ENCODE measurements around the gene MARK2.
"Not testable (repeated sequence)": the region's sequence is repeated elsewhere in the genome, so short reads cannot be mapped to it uniquely, and the experiment has no call there.

The MARK2 gene

DNA sequence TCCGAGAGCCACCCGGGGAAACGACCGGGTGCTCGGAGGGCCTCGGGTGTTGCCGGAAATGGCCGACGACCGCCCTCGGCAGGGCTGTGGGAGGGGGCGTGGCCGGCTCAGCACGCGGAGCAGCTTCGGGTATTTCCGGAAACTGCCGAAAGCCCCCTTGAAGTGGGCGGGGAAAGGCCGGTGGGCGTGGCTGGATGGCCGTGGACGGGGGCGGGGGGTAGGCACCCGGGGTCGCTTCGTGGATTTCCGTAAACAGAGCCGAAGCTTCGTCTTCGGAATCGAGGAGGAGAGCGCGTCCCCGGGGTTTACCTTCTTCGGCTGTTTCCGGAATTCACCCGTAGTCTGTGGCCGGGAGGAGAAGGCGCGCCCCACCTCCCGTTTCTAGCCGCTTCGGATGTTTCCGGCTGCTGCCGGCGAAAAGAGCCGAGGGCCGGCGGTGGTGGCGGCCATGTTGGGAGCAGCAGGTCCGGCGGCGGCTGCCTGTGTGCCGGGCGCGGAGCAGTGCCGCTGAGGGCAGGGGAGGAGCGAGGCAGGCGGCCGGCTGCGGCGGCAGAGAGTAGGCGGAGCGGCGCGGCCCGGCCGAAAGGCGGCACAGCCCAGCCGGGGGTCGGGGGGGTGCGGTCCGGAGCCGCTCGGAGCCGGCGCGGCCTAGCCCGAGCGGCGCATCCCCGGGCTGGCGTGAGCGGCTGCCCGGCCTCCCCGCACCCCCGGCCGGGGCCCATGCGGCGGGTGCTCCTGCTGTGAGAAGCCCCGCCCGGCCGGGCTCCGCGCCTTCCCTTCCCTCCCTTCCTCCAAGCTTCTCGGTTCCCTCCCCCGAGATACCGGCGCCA is at the start of gene MARK2:
TSS of gene MARK2 (plus strand) at position 433 of the 830 bp plus-strand sequence. CDS start at position 830, 397 bp downstream.
- DNase-seq: peak; percentile 98 to 100 (median 99)

DNA sequence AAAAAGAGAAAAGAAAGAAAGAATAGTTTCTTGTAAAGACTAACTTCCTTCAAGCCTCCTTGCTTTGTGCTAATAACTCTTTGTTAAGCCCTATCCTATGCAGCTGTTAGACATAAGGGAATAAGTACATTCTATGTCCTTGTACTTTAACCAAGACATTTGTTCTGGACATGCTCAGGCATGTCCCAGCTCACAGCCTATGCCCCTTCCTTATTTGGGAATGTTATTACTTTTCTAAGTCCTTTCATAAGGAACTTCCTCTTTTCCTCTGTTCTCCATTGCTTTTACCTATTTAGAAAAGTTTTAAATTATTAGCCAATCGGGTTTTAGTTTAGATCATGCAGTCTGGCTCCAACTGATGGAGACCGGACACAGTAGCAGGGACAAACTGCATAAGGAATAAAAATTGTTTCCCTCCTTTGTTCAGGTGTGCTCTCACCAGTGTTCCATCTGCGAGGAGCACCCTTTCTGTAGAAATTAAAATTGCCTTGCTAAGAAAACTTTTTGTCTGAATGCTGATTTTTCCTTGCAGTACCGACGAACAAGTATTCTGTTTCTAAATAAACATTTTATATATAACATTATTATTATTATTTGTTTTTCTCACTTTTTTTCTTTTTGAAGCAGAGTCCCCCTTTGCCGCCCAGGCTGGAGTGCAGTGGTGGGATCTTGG is 47.3 kb upstream of the MARK2 start:
- no peak for DNase-seq

DNA sequence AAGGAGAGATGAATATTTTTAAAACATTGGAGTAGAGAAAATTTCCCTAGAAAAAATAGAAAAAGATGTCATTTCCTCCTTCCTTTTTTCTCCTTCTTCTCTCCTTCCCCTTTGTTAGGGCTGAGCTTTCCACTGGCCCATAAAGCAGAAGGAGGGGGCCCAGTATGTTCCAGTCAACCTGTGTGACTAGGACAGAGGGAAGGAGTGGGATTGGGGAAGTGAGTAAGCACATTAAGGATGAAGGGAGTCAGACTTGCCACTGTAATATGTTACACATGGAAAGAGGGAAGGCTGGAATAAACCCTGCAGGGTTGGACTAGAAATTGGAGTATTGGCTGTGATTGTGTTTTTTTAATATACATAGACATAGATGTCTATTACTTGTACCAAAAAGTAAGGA is 45.7 kb upstream of the MARK2 start:
- DNase-seq: no peak

DNA sequence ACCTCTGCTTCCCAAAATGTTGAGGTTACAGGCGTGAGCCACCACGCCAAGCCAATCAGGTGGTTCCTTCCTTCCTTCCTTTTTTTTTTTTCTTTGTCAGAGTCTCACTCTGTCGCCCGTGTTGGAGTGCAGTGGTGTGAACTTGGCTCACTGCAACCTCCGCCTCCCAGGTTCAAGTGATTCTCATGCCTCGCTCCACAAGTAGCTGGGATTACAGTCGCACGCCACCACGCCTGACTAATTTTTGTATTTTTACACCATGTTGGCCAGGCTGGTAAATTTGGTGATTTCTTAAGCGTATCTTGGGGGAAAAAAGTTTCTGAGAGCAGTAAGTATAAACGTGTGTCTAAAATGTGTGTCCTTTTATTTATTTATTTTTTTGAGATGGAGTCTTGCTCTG is 43.8 kb upstream of the MARK2 start:
- no peak for DNase-seq

DNA sequence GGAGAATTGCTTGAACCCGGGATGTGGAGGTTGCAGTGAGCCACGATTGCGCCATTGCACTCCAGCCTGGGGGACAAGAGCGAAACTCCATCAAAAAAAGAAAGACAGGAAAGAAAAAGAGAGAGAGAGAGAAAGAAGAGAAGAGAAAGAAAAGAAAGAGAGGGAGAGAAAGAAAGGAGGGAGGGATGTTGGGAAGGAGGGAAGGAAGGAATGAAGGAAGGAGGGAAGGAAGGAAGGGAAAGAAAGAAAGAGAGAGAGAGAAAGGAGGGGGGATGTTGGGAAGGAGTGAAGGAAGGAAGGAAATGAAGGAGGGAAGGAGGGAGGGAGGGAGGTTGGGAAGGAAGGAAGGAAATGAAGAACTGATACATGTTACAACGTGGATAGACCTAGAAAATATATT is 38.0 kb upstream of the MARK2 start:
- no peak for DNase-seq

DNA sequence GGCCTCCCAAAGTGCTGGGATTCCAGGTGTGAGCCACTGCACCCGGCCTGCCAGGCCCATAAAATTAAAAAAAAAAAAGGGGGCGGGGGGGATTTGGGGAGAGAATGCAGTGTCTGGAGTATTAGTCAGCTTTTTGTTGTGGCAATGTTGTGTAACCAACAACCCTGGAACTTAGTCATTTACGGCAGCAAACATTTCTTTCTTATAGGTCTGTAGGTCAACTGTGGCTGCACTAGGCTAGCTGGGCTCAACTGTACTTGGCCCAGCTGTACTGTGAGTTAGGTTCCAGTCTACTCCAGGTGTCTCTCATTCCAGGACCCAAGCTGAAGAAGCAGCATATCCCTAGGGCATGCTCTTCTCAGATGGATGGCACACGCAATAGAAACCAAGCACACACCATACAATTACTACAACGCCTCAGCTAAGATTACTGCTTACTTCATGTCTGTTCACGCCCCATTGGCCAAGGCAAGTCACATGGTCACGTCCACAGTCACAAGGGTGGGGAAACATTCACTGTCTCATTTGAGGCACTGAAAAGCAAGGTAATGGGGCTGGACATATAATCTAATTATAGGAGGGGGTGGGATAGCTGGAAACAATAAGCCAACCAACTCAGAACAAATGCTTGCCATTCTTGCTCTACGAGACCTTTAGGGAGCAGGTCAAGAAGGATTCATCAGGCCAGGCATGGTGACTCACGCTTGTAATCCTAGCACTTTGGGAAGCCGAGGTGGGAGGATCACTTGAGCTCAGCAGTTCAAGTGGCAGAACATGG is 36.1 kb upstream of the MARK2 start:
- DNase-seq: no peak

DNA sequence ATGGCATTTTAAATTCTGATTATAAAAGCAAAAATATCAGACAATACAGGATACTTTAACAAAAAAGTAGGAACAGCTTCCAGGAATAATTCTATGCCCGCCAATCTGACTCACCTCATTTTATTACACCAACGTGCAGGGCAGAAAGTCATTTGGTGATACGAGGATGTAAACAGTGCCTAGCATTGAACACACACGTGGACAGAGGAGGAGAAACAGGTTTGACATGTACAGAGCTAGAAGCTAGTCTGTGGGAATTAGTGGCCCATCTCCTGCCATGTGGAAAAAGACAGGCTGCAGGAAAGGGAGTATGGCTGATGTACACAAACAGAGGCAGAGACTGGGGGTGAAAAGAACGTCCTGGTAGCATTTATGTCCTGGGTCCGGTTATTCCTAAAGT is 34.7 kb upstream of the MARK2 start:
- DNase-seq: no peak

DNA sequence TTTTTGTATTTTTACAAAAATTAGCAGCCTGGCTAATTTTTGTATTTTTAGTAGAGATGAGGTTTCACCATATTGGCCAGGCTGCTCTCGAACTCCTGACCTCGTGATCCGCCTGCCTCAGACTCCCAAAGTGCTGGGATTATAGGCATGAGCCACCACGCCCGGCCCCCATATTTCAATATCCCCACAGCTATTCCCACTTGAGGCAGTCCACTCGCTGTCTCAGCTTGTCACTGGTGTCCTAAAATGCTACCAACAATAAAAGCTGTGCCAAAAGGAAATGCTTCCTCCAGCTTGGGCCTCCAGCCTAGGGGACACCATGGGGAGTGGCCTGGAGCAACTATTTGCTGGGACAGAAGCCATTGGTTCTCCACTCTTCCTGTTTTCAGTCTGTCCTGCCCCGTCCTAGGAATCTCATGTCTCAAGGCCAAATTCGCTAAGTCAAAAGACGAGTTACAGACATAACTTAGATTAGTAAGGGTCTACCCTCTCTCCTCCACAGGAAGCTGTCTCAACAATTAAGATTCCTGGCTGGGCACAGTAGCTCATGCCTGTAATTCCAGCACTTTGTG is 33.0 kb upstream of the MARK2 start:
- DNase-seq: no peak

DNA sequence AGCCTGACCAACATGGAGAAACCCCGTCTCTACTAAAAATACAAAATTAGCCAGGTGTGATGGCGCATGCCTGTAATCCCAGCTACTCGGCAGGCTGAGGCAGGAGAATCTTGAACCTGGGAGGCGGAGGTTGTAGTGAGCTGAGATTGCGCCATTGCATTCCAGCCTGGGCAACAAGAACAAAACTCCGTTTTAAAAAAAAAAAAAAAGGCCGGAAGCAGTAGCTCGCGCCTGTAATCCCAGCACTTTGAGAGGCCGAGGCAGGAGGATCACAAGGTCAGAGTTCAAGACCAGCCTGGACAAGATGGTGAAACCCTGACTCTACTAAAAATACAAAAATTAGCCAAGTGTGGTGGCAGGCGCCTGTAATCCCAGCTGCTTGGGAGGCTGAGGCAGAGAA is 28.5 kb upstream of the MARK2 start:
- not testable (repeated sequence) for DNase-seq

DNA sequence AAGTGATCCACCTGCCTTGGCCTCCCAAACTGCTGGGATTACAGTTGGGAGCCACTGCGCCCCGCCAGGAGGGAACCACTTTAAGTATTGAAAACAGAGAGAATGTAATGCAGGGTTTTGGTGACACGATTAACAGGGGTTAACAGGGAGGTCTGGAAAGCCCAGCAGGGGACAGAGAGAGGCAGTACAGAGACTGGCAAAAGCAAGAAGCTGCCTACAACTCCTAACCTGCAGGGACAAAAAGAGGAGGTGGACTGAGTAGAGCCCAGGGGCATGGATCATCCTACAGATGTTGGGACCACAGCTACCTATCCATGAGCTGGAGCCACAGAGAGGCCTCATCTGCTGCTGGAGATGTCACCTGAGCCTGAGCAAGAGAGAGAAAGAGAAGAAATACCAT is 27.4 kb upstream of the MARK2 start:
- no peak for DNase-seq

DNA sequence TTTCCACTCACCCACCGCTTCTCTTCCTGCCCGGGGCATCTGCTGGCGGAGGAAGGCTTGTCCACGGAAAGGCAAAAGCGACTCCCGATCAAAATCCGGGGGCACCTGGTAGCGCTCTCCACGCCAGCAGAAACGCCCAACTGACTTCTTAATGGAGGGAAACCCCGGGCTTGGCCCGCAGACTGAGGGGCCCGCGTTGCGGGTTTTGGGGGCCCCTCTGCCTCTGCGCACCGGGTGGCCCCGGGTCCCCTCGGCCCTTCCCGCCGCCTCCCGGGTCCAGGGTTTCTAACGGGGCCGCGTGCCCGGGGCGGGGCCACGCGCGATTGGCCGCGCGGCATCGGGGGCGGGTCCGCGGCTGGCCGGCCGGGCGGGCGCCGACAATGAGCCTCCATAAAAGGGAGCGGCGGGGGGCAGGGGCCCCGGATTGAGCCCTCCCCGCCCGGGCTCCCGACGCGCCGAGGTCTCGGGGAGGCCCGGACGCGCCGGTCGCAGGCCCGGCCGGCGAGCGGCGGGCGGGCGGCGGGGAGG is 25.8 kb upstream of the MARK2 start, which contains the start of gene SPINDOC:
TSS of gene SPINDOC (plus strand) at position 422 of the 528 bp plus-strand sequence. CDS start 231 bp downstream, outside the sequence.
- DNase-seq: peak in 5 of 6 experiments; percentile 25 to 54 (median 39)

DNA sequence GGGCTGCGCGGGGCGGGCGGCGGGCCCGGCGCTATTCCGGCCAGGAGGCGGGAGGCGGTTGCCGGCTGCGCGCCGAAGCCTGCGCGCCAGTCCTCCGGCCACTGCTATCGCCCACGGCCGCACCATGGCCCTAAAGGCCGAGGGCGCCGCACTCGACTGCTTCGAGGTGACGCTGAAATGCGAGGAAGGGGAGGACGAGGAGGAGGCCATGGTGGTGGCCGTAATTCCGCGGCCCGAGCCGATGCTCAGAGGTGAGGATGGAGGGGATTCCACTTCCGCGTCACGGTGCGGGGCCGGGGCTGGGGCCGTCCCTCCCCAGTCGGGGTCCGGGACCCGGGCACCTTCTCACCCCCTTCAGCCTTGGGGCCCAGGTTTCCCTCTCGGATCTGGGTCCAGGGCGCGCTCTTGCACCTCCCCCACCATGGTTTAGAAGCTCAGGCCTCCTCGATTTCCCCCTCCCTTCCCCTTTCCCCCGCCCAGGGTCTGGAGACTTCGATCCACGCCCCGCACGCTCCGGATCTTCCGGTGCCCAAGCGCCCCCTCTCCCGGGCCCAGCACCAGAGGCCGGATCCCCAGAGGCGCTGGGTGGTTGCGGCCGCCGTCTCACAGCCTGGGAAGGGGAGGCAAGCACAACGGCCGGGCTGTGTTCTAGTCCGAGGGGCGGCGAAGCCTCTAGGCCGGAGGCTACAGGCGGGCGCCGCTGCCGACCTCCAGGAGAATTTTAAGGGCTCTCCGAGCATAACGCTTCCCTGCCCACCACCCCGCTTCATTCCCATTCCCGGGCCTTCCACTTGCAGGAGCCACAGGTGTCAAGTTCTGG is 25.1 kb upstream of the MARK2 start:
- DNase-seq: peak in 2 of 6 experiments; percentile 15 to 28

DNA sequence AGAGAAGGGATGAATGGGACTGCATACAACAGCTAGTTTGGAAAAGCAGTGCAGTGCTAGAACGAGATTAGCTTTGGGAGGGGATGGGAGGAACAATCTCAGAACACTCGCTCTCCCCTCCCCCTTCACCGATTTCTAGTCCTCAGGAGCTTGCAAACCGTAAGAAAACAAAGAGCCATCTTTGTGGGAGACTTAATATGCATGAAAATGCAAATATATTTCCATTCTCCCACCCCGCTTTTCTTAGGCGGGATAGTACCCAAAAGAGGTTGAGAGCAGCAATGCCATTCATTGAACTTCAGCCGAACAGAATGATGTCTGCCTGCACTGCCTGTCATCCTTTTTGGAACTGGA is 24.6 kb upstream of the MARK2 start:
- DNase-seq: no peak

DNA sequence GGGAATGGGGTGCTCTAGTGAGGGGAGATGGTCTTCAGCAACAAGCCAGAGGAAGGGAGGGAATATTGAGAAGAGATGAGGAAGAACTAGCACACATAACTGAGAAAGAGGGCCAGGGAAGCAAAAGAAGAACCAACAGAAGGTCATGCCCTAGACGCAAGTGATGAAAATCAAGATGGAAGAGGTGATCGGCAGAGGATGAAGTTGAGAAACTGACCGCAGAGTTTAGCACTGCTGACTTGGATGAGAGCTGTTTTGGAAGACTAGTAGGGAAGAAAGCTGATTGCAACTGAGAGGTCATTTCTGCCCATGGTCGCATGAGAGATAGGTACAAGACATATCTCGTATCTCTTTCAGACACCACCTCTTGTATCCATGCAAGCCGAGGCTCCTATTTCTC is 22.7 kb upstream of the MARK2 start:
- DNase-seq: no peak

DNA sequence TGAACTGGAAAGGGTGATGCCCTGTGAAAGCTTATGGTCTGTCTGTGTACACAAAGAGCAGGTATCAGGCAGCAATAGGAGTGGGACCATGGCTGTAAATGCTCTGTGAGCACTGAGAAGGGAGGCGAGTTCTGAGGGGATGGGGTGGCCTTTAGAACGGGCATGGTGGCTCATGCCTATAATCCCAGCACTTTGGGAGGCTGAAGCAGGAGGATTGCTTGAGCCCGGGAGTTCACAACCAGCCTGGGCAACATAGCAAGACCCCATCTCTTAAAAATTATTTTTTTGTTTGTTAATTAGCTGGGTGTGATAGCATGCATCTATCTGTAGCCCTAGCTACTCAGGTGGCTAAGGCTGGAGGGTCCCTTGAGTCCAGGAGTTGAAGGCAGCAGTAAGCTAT is 22.2 kb upstream of the MARK2 start:
- DNase-seq: no peak

DNA sequence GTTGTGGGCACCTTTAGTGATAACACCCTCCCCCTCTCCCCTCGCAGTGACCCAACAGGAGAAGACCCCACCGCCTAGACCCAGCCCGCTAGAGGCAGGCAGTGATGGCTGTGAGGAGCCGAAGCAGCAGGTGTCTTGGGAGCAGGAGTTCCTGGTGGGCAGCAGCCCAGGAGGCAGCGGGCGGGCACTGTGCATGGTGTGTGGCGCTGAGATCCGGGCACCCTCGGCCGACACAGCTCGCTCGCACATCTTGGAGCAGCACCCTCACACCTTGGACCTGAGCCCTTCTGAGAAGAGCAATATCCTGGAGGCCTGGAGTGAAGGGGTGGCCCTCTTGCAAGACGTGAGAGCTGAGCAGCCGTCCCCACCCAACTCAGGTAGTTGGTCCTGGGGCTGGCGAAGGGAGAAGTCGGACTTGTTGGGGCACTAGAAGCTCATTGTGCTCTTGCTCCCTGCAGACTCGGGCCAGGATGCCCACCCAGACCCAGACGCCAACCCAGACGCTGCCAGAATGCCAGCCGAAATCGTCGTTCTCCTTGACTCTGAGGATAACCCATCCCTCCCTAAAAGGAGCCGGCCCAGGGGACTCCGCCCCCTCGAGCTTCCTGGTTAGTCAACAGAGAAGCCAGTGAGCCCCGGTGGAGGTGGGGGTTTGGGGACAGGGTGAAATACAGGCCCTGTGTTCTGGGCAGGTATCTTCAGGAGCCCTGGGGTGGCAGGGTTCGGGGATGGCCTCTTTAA is 21.0 kb upstream of the MARK2 start:
- DNase-seq: no peak

DNA sequence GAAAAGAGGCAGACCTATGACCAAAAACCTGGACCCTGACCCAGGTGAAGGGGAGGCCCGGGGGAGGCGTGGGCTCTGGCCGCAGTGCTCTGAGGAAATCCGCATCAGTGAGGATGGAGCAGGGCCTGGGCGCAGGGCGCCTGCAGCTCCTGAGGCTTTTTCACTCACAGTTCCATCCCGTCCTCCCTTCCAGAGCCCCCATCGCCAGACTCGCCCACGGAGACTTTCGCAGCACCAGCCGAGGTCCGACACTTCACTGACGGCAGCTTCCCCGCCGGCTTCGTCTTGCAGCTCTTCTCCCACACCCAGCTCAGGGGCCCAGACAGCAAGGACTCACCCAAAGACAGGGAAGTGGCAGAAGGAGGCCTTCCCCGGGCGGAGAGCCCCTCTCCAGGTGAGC is 20.3 kb upstream of the MARK2 start:
- DNase-seq: no peak

DNA sequence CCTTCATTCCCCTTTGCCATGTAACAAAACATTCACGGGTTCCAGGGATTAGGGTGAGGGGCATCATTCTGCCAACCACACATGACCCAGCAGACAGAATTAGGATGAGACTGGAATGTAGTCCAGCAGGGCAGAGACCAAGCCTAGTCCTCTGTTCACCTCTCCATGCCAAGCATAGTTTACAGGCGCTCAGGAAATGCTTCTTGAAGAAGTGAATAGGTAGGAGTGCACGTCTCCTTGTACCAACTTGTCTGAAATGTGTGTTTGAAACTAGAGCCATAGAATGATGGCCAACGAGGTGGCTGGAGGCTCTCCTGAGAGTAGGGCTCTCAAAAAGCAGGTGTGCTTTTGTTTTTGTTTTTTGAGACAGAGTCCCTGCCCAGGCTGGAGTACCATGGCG is 17.5 kb upstream of the MARK2 start:
- DNase-seq: no peak

DNA sequence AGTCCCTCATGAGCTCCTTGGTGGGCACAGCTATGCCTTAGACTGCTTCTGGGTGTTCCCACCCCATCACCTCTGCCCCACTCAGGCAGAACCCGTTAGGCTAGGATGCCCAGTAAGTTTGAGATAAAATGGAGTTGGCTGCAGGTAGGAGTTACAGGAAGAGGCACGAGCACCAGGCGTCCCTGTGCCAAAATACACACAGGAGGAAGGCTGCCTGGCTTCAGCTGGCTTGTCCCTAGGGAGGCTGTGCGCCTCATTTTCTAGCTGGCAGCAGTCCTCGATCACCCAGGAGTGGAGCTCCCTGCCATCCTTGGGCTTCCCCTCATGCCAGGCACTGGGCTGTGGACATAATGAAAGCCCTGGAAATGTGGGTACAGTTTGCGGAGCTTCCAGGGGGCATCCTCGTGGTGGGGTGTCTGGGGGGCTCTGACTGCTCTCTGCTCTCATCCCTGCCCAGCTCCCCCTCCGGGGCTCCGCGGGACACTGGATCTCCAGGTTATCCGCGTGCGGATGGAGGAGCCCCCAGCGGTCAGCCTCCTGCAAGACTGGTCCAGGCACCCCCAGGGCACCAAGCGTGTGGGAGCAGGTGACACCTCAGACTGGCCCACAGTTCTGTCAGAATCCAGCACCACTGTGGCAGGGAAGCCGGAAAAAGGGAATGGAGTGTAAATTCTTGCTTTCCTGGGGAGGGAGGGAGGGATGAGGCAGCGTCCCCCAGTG is 12.3 kb upstream of the MARK2 start:
- DNase-seq: no peak

DNA sequence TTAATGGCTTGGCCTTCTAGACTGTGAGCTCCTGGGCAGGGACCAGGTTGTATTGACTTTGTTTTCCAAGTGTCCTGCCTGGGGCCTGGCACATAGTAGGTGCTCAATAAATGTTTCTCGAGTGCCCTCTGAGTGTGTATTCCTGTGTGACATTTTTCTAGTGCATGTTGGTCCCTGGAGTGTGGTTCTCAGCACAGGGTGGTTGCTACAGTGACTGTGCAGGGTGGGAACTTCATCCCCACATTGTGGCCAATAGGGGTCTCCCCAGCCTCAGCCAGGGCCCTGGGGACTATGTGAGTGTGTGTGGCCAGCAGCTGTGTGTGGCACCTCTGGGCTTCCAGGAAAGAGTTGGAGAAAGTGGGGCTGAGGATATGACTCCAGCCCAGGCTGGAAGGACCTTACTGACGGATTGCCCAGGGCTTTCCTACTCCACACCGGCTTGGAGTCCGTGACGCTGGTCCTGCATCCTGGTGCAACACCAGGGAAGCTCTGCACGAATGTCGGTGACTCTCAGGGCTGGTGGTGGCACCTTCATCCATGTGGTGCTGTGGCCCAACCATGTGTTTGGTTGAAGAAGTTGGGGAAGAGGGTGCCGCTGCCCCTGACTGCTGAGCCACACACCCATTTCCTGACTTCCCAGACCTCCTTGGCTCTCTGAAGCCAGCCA is 9.0 kb upstream of the MARK2 start:
- peak in 1 of 6 experiments; percentile 5 for DNase-seq
